Small intestine (tissue), 7 donors: ENCODE measurements around the gene CIAPIN1. TPM values are rescaled to one million over a fixed set of nuclear protein-coding genes. Genes with fewer than 3 reads are reported as not detected.

Source experiments
- DNase-seq, 2 donors: peaks; one replicate each; pipeline versions ENCODE4 v3.0.0 to v3.0.0-alpha.2; 2013
- FAIRE-seq: peaks from 2 replicates; lab custom pipeline; 2012; peaks lifted over from hg19 to GRCh38; lab: Jason Lieb, UNC
- H3K27ac ChIP-seq, 3 donors: one replicate each; pipeline ENCODE4 v1.5.1; 2013; ENCODE audit warnings: low read length in 2 of 3, mild to moderate bottlenecking in 2 of 3, control low read depth in 1 of 3, inconsistent platforms in 1 of 3, low read depth in 1 of 3, moderate library complexity in 1 of 3
- H3K27me3 ChIP-seq, 3 donors: one replicate each; pipeline ENCODE4 v1.6.1; 2013; ENCODE audit warnings: low read length in 3 of 3, inconsistent platforms in 1 of 3; ENCODE audit not compliant: control insufficient read depth in 3 of 3, insufficient read depth in 3 of 3
- H3K36me3 ChIP-seq, 3 donors: one replicate each; pipeline ENCODE4 v1.6.1; 2013; ENCODE audit warnings: low read length in 3 of 3, inconsistent platforms in 1 of 3, low read depth in 1 of 3, mild to moderate bottlenecking in 1 of 3, moderate library complexity in 1 of 3; ENCODE audit not compliant: control insufficient read depth in 3 of 3, insufficient read depth in 2 of 3
- H3K4me1 ChIP-seq, 3 donors: one replicate each; pipeline ENCODE4 v1.6.1; 2013; ENCODE audit warnings: low read length in 2 of 3, inconsistent platforms in 1 of 3, low read depth in 1 of 3, mild to moderate bottlenecking in 1 of 3, moderate library complexity in 1 of 3; ENCODE audit not compliant: control insufficient read depth in 3 of 3, insufficient read depth in 2 of 3
- H3K4me3 ChIP-seq, 3 donors: one replicate each; pipeline ENCODE4 v1.5.1; 2013; ENCODE audit warnings: low read length in 3 of 3, control low read depth in 1 of 3, inconsistent platforms in 1 of 3, low read depth in 1 of 3, mild to moderate bottlenecking in 1 of 3, moderate library complexity in 1 of 3
- H3K9me3 ChIP-seq, 2 donors: one replicate each; pipeline ENCODE4 v1.6.1; 2013; ENCODE audit warnings: low read depth in 1 of 2, low read length in 1 of 2; ENCODE audit not compliant: control insufficient read depth in 2 of 2, insufficient read depth in 1 of 2
- WGBS, 3 donors: extraction: QIAGEN DNeasy Blood & Tissue Kit; methylation state at CpG; one replicate each; pipeline ENCODE4 v1.1.7; 2013; 5-methylcytosine and 5-hydroxymethylcytosine counted together
- polyA plus RNA-seq, 4 donors: library from polyadenylated mRNA; stranded (reverse) in 3 of 4; unstranded in 1 of 4; fragments of 200-250 nt in 3 of 4; fragments of 120-200 nt in 1 of 4; gene quantifications; one replicate each; pipeline versions ENCODE4 v1.2.1 to v1.2.3, GENCODE V29; 2013
- donor health status: healthy with polysubstance abuse.
- donor health status: control.
- donor health status: control.
- donor health status: Bipolar disorder and iron deficiency.
- donor health status: healthy.

The CIAPIN1 gene
- polyA plus RNA-seq, 4 donors, result 39.4 to 55.9 (median 47.2) TPM

GRCh38 chr16:57411362-57411976 is 35.7 kb downstream of the CIAPIN1 start:
- WGBS, 3 donors, result 61 to 71% (median 68%) methylated on average over 12 of the region's 12 CpGs
- Histone ChIP-seq H3K4me3 (no peak overlapping the region), H3K4me1 (peaks cover 0 to 3% (median 0%) of the 10 kb centered on the region in 3 donors), H3K36me3 (no peaks in the 10 kb centered on the region), H3K27me3 (no peaks in the 10 kb centered on the region), H3K9me3 (no peaks in the 10 kb centered on the region), H3K27ac (no peak overlapping the region)
- FAIRE-seq (no peak), DNase-seq (no peak)

DNA sequence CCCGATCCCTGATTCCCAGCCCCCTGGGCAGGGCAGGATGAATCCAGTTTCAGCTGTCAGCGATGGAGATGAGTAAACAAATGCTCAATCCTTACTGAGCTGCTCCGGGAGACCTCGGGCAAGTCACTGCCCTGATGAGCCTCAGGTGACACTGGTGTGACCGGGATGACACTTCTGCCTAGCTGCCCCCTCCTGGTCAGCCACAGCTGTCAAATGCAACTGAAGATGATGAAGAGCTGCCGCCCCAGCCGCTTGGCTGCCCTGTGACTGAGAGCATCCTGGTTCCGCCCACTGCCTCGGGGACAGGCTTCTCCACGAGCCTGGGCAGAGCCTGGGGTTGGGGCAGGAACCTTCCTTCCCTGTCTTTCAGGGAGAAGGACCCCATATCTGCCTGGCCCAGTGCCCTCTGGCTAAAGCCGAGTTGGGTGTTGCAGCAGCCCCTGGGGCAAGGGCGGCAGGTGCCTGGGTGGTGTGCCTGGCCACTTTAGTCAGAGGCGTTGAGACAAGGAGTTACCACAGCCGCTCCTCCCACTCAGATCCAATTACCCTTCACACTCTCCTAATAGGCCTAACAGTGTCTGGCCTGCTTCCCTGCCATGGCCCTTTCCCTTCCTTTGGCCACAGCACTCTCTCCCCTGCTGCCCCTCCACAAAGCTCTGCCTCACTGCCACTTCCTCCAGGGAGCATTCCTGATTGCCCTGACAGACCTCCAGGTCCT is 37.2 kb downstream of the CIAPIN1 start:
- WGBS, 3 donors, result 61 to 74% (median 61%) methylated on average over 14 of the region's 14 CpGs
- Histone ChIP-seq H3K4me1 (no peaks in the 10 kb centered on the region), H3K27ac (no peak overlapping the region), H3K36me3 (no peaks in the 10 kb centered on the region), H3K4me3 (no peak overlapping the region), H3K9me3 (no peaks in the 10 kb centered on the region), H3K27me3 (no peaks in the 10 kb centered on the region)
- DNase-seq (no peak), FAIRE-seq (no peak)

DNA sequence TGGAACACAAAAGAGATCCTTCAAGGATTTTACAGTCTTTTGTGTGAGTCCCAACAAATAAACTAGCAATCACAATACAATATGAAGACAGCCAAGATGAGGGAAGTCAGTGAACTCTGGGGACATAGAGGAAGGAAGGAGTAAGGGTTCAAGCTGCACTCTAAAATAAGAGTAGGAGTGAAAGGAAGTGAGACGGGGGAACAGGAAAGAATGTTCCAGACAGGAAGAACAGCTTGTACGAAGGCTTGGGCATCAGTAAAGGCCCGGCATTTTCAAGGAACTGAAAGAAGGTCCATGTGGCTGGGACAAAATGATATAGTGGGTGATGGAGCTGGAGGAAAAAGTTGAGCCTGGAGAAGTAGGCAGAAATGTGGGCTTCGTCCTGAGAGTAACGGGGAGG is 38.1 kb downstream of the CIAPIN1 start:
- FAIRE-seq (no peak), DNase-seq (no peak)
- no peaks in the 10 kb centered on the region for H3K27me3 ChIP-seq
- 69 to 82% (median 80%) methylated on average over 5 of the region's 5 CpGs for WGBS, 3 donors
- no peaks in the 10 kb centered on the region for H3K4me1 ChIP-seq
- no peaks in the 10 kb centered on the region for H3K36me3 ChIP-seq
- H3K27ac ChIP-seq, result no peak overlapping the region
- H3K4me3 ChIP-seq, result no peak overlapping the region
- H3K9me3 ChIP-seq, result no peaks in the 10 kb centered on the region

GRCh38 chr16:57407521-57408353 is 39.4 kb downstream of the CIAPIN1 start:
- Histone ChIP-seq H3K27ac (no peak overlapping the region), H3K4me1 (no peaks in the 10 kb centered on the region), H3K36me3 (no peaks in the 10 kb centered on the region), H3K4me3 (no peak overlapping the region), H3K27me3 (no peaks in the 10 kb centered on the region), H3K9me3 (no peaks in the 10 kb centered on the region)
- FAIRE-seq, result no peak
- DNase-seq, result no peak
- 89 to 93% (median 91%) methylated on average over 5 of the region's 5 CpGs for WGBS, 3 donors

- 57 to 82% (median 63%) methylated on average over 2 of the region's 2 CpGs for WGBS, 3 donors
Observed at GRCh38 chr16:57406881-57407280, 40.3 kb downstream of the CIAPIN1 start.

DNA sequence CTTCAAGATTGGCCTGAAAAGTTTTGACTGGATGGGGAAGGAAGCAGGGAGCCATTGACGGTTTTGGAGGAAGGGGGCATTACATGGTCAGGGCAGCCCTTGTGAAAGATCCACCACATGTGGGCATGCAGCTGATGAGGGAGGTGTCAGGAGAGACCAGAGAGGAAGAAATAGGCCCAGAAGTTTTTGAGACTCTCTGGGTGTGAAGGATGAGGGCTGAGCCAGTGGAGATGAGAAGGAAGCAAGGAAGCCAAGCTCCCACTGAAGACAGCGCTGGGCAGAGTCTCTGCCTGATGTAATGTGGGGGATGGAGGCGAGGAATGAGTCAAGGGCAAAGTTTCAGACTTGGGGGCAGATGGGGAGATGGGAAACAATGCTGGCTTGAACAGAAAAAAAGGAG is 42.1 kb downstream of the CIAPIN1 start:
- no peaks in the 10 kb centered on the region for H3K4me1 ChIP-seq
- no peaks in the 10 kb centered on the region for H3K9me3 ChIP-seq
- H3K36me3 ChIP-seq, result no peaks in the 10 kb centered on the region
- WGBS, 3 donors, result 48 to 56% (median 54%) methylated on average over 3 of the region's 3 CpGs
- H3K27ac ChIP-seq, result no peak overlapping the region
- no peaks in the 10 kb centered on the region for H3K27me3 ChIP-seq
- peak in 1 of 2 donors; percentile 48 for DNase-seq
- FAIRE-seq, result no peak
- H3K4me3 ChIP-seq, result no peak overlapping the region

More at GRCh38 chr16:57406881-57407280, 40.3 kb downstream of the CIAPIN1 start:
- Histone ChIP-seq H3K4me1 (no peaks in the 10 kb centered on the region), H3K27ac (no peak overlapping the region), H3K9me3 (no peaks in the 10 kb centered on the region), H3K27me3 (no peaks in the 10 kb centered on the region), H3K4me3 (no peak overlapping the region), H3K36me3 (no peaks in the 10 kb centered on the region)
- no peak for DNase-seq
- FAIRE-seq, result no peak

- Histone ChIP-seq H3K9me3 (no peaks in the 10 kb centered on the region), H3K27me3 (no peaks in the 10 kb centered on the region), H3K27ac (no peak within 1 kb of the TSS), H3K4me1 (no peaks in the 10 kb centered on the region), H3K36me3 (no peaks in the 10 kb centered on the region), H3K4me3 (no peak within 1 kb of the TSS)
- no peak for DNase-seq
- 78 to 83% (median 80%) methylated on average over 17 of the region's 17 CpGs for WGBS, 3 donors
- FAIRE-seq, result no peak
Observed at GRCh38 chr16:57403965-57404817, 43.0 kb downstream of the CIAPIN1 start, which contains the start of gene CCL17. CCL17 (plus strand) TSS chr16:57404767; CDS start chr16:57413933, 9,166 bp downstream.
